HG02759 (cell line): ENCODE results near the gene VAMP4.
"Not testable (repeated sequence)": the region's sequence is repeated elsewhere in the genome, so short reads cannot be mapped to it uniquely, and the experiment has no call there.

Experiments used
- ATAC-seq: cut with Tn5 transposase; IDR thresholded peaks from one replicate; pipeline ENCODE4 v1.9.1; 2021; ENCODE audit warnings: mild to moderate bottlenecking, moderate library complexity; ENCODE audit not compliant: unreplicated experiment

The VAMP4 gene

GRCh38 chr1:171753182-171753581 is 11.3 kb upstream of the VAMP4 start:
- no peak for ATAC-seq

- ATAC-seq, result no peak
Measured at GRCh38 chr1:171751221-171751620, 9.4 kb upstream of the VAMP4 start.

- no peak for ATAC-seq
Measured at GRCh38 chr1:171748651-171749050, 6.8 kb upstream of the VAMP4 start.

GRCh38 chr1:171744986-171745385 is 3.1 kb upstream of the VAMP4 start:
- no peak for ATAC-seq

GRCh38 chr1:171743081-171743870 is 1.4 kb upstream of the VAMP4 start:
- ATAC-seq, result no peak

GRCh38 chr1:171742577-171742922 is 685 bp upstream of the VAMP4 start:
- ATAC-seq, result peak; percentile 5

- ATAC-seq, result peak; percentile 31
Measured at GRCh38 chr1:171740987-171741871, 636 bp downstream of the VAMP4 start.

- no peak for ATAC-seq
Measured at GRCh38 chr1:171740356-171740863, 1.5 kb downstream of the VAMP4 start.

- no peak for ATAC-seq
Measured at GRCh38 chr1:171739656-171740055, 2.2 kb downstream of the VAMP4 start.

GRCh38 chr1:171738911-171739310 is 3.0 kb downstream of the VAMP4 start:
- no peak for ATAC-seq

GRCh38 chr1:171736196-171736595 is 5.7 kb downstream of the VAMP4 start:
- no peak for ATAC-seq

- ATAC-seq, result no peak
Measured at GRCh38 chr1:171730052-171730451, 11.8 kb downstream of the VAMP4 start.

GRCh38 chr1:171727778-171728177 is 14.1 kb downstream of the VAMP4 start:
- ATAC-seq, result no peak

GRCh38 chr1:171723180-171723579 is 18.7 kb downstream of the VAMP4 start:
- not testable (repeated sequence) for ATAC-seq

GRCh38 chr1:171718848-171719247 is 23.0 kb downstream of the VAMP4 start:
- ATAC-seq, result no peak

- ATAC-seq, result no peak
Measured at GRCh38 chr1:171718216-171718615, 23.6 kb downstream of the VAMP4 start.

GRCh38 chr1:171717062-171717718 is 24.7 kb downstream of the VAMP4 start:
- no peak for ATAC-seq

- no peak for ATAC-seq
Measured at GRCh38 chr1:171716616-171717015, 25.2 kb downstream of the VAMP4 start.

GRCh38 chr1:171715813-171716251 is 26.0 kb downstream of the VAMP4 start:
- no peak for ATAC-seq

GRCh38 chr1:171712341-171712740 is 29.5 kb downstream of the VAMP4 start:
- ATAC-seq, result no peak

GRCh38 chr1:171711643-171712042 is 30.2 kb downstream of the VAMP4 start:
- no peak for ATAC-seq
